Measurements from ENCODE around the gene GSTT2.
"Not testable (repeated sequence)": the region's sequence is repeated elsewhere in the genome, so short reads cannot be mapped to it uniquely, and the experiment has no call there.

DNA sequence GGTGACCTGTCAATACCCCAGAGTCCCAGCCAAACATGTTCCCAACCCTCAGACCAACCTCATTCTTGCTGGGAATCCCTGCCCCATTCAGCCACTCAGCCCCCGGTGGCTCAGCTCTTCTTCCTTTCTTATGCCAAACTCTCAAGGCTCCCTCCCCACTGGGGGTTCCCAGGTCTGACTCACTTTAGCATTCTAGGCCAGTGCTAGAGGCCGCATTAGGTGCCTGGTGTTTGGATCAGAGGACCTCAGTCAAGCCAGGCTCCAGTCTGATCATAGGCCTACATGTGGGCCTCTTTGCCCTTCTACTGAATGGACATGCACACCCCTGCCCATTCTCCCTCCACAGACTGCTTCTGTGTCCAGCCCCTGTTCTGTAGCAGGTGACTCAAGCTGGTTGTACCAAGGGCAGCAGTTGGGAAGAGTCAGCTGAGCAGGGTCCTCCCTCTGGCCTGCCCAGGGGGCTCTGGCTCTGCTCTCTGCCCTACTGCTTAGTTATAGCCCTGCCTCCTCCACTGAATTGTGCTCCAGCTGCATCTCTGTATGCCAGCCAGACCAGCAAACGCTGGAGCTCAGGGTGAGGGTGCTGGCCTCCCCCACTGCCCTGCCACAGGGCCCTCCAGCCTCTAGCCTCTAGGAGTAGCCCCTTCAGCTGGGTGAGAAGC, 9.8 kb downstream of the GSTT2 start:
- TF ChIP-seq, protein P1, sequence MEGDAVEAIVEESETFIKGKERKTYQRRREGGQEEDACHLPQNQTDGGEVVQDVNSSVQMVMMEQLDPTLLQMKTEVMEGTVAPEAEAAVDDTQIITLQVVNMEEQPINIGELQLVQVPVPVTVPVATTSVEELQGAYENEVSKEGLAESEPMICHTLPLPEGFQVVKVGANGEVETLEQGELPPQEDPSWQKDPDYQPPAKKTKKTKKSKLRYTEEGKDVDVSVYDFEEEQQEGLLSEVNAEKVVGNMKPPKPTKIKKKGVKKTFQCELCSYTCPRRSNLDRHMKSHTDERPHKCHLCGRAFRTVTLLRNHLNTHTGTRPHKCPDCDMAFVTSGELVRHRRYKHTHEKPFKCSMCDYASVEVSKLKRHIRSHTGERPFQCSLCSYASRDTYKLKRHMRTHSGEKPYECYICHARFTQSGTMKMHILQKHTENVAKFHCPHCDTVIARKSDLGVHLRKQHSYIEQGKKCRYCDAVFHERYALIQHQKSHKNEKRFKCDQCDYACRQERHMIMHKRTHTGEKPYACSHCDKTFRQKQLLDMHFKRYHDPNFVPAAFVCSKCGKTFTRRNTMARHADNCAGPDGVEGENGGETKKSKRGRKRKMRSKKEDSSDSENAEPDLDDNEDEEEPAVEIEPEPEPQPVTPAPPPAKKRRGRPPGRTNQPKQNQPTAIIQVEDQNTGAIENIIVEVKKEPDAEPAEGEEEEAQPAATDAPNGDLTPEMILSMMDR (IDR thresholded peaks at IDR 0.05), result not testable (repeated sequence)
- not testable (repeated sequence) for TF ChIP-seq POLR2A, POLR2AphosphoS5, EP300 (IDR thresholded peaks at IDR 0.05)

All from gastroesophageal sphincter (tissue), 3 donors.